HG03439 (cell line): ENCODE data around the gene SPACA4.

Experiments
- ATAC-seq: cut with Tn5 transposase; IDR thresholded peaks from one replicate; pipeline ENCODE4 v1.9.1; 2021; ENCODE audit warnings: mild to moderate bottlenecking, moderate library complexity; ENCODE audit not compliant: unreplicated experiment

The SPACA4 gene

DNA sequence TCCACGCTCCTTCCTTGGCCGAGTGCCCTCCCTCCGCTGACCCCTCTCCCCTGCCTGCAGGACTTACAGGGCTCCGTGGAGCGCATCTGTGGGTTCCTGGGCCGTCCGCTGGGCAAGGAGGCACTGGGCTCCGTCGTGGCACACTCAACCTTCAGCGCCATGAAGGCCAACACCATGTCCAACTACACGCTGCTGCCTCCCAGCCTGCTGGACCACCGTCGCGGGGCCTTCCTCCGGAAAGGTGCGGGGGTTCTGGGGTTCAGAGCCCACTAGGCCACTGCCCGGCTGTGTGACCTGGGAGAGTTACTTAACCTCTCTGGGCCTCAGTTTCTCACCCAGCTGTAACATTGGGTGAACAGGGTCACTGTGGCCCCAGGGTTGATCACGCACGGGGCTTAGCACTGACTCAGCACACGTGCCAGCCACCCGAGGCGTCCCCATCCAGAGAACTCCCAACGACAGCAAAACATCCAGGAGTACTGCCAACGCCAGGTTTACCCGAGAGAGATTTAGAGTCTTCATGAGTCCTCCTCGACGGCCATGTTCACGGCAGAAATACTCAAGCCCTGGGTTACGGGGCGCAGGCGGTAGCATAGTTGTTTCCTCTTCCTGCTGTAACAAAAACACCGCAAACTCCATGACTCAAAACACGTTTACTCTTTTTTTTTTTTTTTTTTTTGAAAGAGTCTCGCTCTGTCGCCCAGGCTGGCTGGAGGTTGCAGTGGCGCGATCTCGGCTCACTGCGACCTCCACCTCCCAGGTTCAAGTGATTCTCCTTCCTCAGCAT lies 9.7 kb upstream of the SPACA4 start:
- no peak for ATAC-seq

DNA sequence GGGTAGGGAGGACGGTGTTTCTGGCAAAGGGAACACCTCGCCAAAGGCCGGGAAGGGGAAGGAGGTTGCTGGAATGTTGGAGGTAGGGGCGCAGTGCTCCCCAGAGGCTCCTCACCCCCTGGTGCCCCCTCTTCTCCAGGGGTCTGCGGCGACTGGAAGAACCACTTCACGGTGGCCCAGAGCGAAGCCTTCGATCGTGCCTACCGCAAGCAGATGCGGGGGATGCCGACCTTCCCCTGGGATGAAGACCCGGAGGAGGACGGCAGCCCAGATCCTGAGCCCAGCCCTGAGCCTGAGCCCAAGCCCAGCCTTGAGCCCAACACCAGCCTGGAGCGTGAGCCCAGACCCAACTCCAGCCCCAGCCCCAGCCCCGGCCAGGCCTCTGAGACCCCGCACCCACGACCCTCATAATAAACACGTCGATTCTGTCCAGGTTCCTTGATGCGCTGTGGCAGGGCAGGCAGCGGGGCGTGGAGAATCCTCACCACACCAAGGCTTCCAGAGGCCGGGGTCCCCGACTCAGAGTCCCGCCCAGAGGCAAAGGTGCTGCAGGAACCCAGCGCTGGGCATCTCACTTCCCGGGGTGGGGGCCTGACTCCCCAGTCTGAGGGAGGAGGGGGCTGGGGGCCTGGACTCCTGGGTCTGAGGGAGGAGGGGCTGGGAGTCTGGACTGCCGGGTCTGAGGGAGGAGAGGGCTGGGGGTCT lies 7.4 kb upstream of the SPACA4 start:
- ATAC-seq, result no peak

- ATAC-seq, result no peak
Observed at GRCh38 chr19:48600679-48601417, 5.7 kb upstream of the SPACA4 start.

GRCh38 chr19:48603001-48603400 lies 3.5 kb upstream of the SPACA4 start:
- ATAC-seq, result no peak

- no peak for ATAC-seq
Observed at GRCh38 chr19:48603449-48603848, 3.1 kb upstream of the SPACA4 start.

- ATAC-seq, result no peak
Observed at GRCh38 chr19:48603850-48604249, 2.7 kb upstream of the SPACA4 start.

GRCh38 chr19:48607359-48607755 lies 815 bp downstream of the SPACA4 start:
- ATAC-seq, result no peak

GRCh38 chr19:48608798-48609263 lies 2.3 kb downstream of the SPACA4 start:
- no peak for ATAC-seq

DNA sequence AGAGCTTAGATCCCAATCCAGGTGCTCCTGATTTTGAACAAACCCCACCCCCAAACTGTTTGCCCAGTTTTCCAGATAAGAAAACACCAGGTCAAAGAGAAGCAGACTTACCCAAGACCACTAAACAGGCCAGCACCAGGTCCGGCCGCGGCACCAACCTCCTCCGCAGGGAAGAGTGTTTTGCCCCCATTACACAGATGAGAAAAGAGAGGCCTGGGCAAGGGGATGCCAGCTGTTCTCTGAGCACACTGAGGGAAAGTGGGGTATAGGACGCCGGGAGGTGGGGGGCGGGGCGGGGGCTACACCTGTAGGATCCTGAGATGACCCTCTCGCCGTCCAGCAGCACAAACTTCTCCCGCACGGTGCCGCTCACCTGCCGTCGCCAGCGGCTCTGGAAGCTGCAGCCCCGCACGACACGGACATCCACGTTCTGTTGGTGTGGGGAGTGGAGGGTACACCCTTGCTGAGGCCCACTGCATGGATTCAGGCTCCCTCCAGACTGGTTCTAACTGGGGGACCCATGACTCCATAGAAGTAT lies 3.1 kb downstream of the SPACA4 start:
- no peak for ATAC-seq

DNA sequence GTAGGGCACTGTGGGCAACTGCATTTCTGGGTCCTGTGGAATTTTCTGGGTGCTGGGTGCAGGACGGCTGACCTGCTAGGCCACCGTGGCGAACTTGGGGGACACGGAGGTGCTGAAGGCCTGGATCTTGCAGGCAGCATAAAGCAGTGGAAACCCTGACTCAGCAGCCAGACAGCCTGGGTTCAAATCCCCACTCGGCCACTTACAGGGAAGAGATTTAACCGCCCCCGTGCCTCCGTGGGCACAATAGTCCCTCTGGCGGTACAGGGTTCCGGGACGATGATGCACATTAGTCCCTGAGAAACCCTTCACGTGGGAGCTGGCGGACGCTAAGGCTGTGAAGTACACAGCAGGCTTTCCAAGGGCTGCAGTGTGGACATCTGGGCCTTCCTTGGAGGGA lies 5.3 kb downstream of the SPACA4 start:
- ATAC-seq, result no peak

DNA sequence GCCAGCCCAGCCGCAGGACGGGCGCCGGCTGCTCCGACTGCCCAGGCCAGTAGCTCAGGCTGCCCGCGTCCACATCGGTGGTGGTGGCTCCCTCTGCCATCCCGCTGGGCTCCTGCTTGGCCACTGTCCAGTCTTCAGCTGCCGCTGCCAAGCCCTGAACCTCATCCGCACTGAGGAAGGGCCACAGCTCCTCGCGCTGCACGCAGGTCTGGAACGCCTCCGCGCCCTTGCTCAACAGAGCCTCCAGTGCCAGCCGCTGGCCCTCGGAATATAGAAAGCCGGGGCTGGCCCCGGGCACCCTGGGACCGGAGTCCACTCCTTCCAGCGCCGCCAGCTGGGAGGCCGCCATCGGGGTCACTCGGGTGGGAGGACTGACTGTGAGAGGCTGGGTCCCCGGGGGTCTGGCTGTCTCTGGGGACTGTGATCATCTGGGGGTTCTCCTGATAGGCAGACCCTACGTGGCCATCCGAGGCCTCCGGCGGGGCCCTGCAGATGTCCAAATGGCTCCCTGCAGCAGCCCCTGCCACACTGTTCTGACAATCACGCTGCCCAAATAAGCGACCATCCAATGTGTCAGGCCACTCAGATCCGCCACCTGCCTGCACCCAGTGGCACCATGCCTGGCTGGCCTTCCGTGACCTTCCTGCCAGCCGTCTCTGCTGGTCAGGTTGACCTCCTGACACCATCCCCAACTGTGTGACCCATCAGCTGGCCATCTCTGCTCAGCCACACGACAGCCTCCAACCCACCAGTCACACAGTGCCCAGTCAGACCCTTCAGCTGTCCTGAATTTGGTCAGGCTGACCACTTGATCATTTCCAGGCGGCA lies 6.7 kb downstream of the SPACA4 start:
- no peak for ATAC-seq

DNA sequence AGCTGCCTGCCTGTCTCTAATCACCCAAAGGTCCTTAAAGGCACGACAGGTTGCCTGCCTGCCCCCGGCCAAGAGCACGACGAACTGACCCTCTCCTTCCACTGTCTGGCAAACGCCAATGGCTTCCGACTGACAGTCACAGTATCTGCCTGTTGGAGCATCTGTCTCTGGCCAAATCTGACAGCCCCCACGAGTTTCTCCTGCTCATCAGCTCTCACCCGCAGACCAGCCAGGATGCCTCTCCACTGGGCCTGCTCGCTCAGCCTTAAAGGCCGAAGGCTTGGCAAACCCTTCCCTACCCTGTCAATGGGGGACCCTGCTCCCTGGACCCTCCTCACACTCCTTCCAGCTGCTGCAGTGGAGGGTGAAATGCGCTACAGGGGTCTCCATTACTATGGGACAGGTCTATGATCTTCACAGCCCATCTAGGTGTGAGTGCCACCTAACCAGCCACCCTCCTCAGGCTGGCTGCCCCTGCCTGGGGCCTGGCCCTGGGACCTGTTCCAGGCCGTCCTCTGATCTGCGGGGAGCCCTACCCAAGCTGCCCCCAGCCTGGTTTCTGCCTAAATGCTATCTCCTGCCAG lies 7.4 kb downstream of the SPACA4 start:
- ATAC-seq, result no peak

DNA sequence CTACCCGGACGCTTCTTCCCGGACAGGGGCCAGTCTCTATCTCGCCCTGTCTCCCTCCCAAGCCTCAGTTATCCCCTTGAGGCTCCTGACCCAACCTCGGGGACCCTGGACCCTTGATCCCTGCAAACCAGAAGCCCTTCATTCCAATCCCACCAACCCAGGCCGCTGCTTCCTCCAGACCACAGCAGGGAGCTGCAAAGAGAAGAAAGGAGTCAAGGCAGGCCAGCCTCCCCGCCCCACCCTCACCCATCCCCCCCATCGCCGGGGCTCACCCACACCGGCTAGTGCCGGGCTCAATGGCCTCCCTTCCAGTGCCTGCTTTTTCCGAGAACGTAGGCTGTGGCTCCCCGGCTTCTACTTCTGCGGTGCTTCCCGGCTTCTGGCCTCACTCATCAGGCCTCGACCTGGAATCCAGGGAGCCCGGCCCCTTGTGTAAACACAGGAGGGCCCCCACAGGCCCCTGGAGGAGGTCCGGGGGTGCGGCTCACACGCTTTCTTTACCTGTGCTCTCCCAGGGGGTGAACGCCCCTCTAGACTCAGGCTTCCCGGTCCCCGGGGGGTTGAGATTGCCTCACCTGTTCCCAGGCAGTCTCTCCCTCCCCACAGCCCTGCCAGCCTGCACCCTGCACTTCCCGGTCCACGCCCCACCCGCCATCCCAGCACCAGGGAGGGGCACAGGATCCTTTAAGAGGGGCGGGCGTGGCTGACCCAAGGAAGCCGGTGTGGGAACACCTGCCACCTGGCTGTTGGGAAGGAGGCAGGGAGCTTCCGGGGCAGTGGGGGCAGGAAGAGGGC lies 8.1 kb downstream of the SPACA4 start, which contains the start of gene FAM83E:
FAM83E (minus strand) TSS at position 641 of the 795 bp plus-strand sequence. CDS start 1,704 bp downstream, outside the sequence.
- no peak for ATAC-seq

- ATAC-seq, result no peak
Observed at GRCh38 chr19:48615231-48616040, 8.9 kb downstream of the SPACA4 start.

GRCh38 chr19:48616041-48616436 lies 9.5 kb downstream of the SPACA4 start:
- no peak for ATAC-seq

GRCh38 chr19:48616491-48617056 lies 10.0 kb downstream of the SPACA4 start:
- ATAC-seq, result no peak

DNA sequence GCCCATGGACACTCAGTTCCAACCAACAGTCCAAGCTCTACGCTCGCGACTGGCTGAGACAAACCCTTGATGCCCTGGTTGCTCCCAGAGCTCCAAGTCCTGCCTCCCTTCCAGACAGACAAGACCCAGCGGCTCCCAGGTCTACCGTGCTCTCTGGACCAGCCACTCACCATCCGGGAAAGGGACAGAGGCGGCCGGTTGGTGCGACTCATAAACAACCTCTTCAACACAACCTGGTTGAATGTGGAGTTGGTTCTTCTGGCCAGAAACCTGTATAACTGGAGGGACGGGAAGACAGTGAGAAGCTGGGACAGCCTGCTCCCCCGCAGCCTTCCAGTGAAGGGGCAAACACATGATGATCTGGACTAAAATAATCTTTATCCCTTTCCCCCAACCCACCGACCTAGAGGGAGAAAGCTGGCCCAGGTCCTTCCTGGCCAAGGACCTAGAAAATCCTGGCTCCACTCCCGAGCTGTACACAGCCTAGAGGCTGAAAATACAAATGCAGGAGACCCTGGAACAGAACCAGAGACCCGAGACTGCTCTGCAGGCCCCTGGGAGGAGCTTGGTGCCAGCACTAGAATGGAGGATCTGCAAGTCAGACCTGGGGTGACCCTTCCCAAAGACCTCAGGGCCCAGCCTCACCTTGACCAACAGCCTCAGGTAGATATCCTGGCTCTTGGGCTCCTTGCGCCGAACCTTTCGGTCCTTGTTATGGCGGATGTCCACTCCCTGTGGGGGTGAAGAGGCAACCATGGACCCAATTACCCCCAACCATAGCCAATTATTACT lies 10.8 kb downstream of the SPACA4 start:
- no peak for ATAC-seq
